PC-9 (cell line): ENCODE data around the gene FAM168A. TPM values are rescaled to one million over a fixed set of nuclear protein-coding genes. Genes with fewer than 3 reads are reported as not detected.

Source experiments
- BruUV-seq: library from RNA; stranded (reverse); fragments of 400-500 nt; replicated peaks from 2 replicates; lab custom pipeline; 2021; lab: Mats Ljungman, UMichigan
- CTCF ChIA-PET: fragments of 300-600 bp; sonication (Branson Sonifier 250); formaldehyde crosslinking; loops from one replicate; lab custom pipeline; 2022; ENCODE audit warnings: antibody characterized with exemption; lab: Charles Lee
- POLR2A ChIA-PET: fragments of 300-600 bp; sonication (Branson Sonifier 250); formaldehyde crosslinking; loops from one replicate; lab custom pipeline; 2022; ENCODE audit warnings: antibody characterized with exemption; ENCODE audit not compliant: unreplicated experiment; lab: Charles Lee
- DNase-seq, 2 experiments: peaks; one replicate each; pipeline versions ENCODE4 v3.0.0 to v3.0.0-alpha.2; 2015 to 2022; ENCODE audit warnings: mixed read lengths in 1 of 2
- H2AFZ ChIP-seq: fragments of 200-600 bp; sonication (generic); 2 replicates; pipeline ENCODE4 v1.8.1; 2017; ENCODE audit warnings: antibody characterized with exemption
- H3F3A ChIP-seq: fragments of 200-600 bp; sonication (generic); 2 replicates; pipeline ENCODE4 v1.8.1; 2017; ENCODE audit warnings: antibody characterized with exemption, mild to moderate bottlenecking, low read depth; ENCODE audit not compliant: insufficient read depth
- H3K27ac ChIP-seq: fragments of 200-600 bp; sonication (generic); 2 replicates; pipeline ENCODE4 v1.6.1; 2016; ENCODE audit warnings: mixed run types
- H3K27me3 ChIP-seq: fragments of 200-600 bp; sonication (generic); 2 replicates; pipeline ENCODE4 v1.6.1; 2016; ENCODE audit warnings: low read depth, mixed run types; ENCODE audit not compliant: insufficient read depth
- H3K36me3 ChIP-seq: fragments of 200-600 bp; sonication (generic); 2 replicates; pipeline ENCODE4 v1.6.1; 2016; ENCODE audit warnings: low read depth, mixed run types
- H3K4me1 ChIP-seq: fragments of 200-600 bp; sonication (generic); replicated peaks from 2 replicates; pipeline ENCODE4 v1.6.1; 2016; ENCODE audit warnings: mixed run types; ENCODE audit not compliant: insufficient read depth
- H3K4me2 ChIP-seq: fragments of 200-600 bp; sonication (generic); 2 replicates; pipeline ENCODE4 v1.6.1; 2017; ENCODE audit warnings: mixed run types
- H3K4me3 ChIP-seq: fragments of 200-600 bp; sonication (generic); 2 replicates; pipeline ENCODE4 v1.6.1; 2016; ENCODE audit warnings: mixed run types
- H3K79me2 ChIP-seq: fragments of 200-600 bp; sonication (generic); 2 replicates; pipeline ENCODE4 v1.6.1; 2017; ENCODE audit warnings: low read depth, mixed run types
- H3K9me2 ChIP-seq: fragments of 200-600 bp; sonication (generic); 2 replicates; pipeline ENCODE4 v1.8.1; 2017; ENCODE audit warnings: mild to moderate bottlenecking; ENCODE audit not compliant: insufficient read depth
- H3K9me3 ChIP-seq: fragments of 200-600 bp; sonication (generic); 2 replicates; pipeline ENCODE4 v1.8.1; 2016; ENCODE audit warnings: low read depth; ENCODE audit not compliant: insufficient read depth
- H4K20me1 ChIP-seq: fragments of 200-600 bp; sonication (generic); 2 replicates; pipeline ENCODE4 v1.8.1; 2017; ENCODE audit not compliant: insufficient read depth
- EZH2 ChIP-seq: fragments of 200-600 bp; sonication (generic); IDR thresholded peaks from 2 replicates; pipeline ENCODE4 v1.8.0; 2017; ENCODE audit warnings: antibody characterized with exemption, low read depth
- intact Hi-C: fragments of 100-400 bp; cut with micrococcal nuclease; formaldehyde crosslinking; loops from one replicate; pipeline ENCODE4 v1.10.0; 2022; ENCODE audit not compliant: unreplicated experiment
- total RNA-seq: library from RNA; stranded (reverse); gene quantifications from 2 replicates; pipeline ENCODE4 v1.2.3, GENCODE V29; 2021
- TF ChIP-seq, protein P1 (sequence below): fragments of 200-600 bp; sonication (generic); conservative IDR thresholded peaks from 2 replicates; pipeline ENCODE4 v1.6.1; 2017; ENCODE audit warnings: mixed run types, antibody characterized with exemption, mild to moderate bottlenecking, moderate library complexity

Gene FAM168A
- total RNA-seq, 1 experiment from 2014 or later: 51.2 TPM

DNA sequence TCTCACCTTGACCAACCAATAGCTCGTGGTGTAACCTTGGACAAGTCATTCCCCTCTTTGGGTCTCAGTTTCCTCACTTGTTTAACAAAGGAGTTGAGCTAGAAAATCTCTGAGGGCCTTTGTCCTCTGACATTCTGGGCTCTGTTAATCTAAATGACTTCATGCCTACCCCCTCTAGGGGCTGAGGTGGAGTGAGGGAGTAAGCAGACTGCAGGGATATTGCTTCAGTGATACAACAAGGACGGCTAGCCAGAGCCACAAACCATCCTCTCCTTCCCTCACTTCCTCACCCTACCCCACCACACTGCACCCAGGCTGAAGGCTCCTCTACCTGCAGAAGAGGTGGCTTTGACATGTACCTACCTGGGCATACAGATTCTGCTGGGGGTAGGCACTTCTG is 186.9 kb downstream of the FAM168A start:
- no peak overlapping the region for H3K4me3 ChIP-seq
- no peaks in the 10 kb centered on the region for H3F3A ChIP-seq
- H3K27ac ChIP-seq: no peak overlapping the region
- BruUV-seq: no TSS peak
- H2AFZ ChIP-seq: no peak overlapping the region
- no peaks in the 10 kb centered on the region for H4K20me1 ChIP-seq
- H3K79me2 ChIP-seq: no peaks in the 10 kb centered on the region
- no peak for TF ChIP-seq EZH2
- H3K4me2 ChIP-seq: no peak overlapping the region
- no peaks in the 10 kb centered on the region for H3K27me3 ChIP-seq
- ChIA-PET POLR2A (no interaction called here), CTCF (no interaction called here)
- intact Hi-C loops: no loop called here
- H3K4me1 ChIP-seq: no peaks in the 10 kb centered on the region
- H3K36me3 ChIP-seq: no peaks in the 10 kb centered on the region
- no peak for DNase-seq
- H3K9me2 ChIP-seq: no peaks in the 10 kb centered on the region
- no peaks in the 10 kb centered on the region for H3K9me3 ChIP-seq

DNA sequence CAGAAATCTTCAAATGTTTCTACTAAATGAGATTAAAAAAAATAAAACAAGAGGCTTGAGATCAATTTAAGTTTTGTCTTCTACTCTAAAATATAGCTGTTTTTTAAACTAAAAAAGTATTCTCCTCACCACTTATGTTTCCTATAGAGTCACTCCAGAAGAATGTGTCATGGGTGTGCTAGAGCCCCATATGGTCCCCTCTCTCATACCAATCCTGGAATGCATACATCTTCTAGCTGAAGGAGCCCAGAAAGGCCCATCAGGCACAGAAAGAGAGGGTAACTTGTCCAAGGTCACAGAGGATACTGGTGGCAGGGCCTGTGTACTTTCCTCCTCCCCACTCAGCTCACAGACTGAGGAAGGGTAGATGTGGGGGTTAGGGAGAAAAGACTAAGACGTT is 187.3 kb downstream of the FAM168A start:
- no peaks in the 10 kb centered on the region for H3K79me2 ChIP-seq
- POLR2A ChIA-PET: no interaction called here
- no peak overlapping the region for H3K27ac ChIP-seq
- TF ChIP-seq, protein P1, sequence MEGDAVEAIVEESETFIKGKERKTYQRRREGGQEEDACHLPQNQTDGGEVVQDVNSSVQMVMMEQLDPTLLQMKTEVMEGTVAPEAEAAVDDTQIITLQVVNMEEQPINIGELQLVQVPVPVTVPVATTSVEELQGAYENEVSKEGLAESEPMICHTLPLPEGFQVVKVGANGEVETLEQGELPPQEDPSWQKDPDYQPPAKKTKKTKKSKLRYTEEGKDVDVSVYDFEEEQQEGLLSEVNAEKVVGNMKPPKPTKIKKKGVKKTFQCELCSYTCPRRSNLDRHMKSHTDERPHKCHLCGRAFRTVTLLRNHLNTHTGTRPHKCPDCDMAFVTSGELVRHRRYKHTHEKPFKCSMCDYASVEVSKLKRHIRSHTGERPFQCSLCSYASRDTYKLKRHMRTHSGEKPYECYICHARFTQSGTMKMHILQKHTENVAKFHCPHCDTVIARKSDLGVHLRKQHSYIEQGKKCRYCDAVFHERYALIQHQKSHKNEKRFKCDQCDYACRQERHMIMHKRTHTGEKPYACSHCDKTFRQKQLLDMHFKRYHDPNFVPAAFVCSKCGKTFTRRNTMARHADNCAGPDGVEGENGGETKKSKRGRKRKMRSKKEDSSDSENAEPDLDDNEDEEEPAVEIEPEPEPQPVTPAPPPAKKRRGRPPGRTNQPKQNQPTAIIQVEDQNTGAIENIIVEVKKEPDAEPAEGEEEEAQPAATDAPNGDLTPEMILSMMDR: no peak
- TF ChIP-seq EZH2: no peak
- no peaks in the 10 kb centered on the region for H3K9me2 ChIP-seq
- H2AFZ ChIP-seq: no peak overlapping the region
- intact Hi-C loops: no loop called here
- H3K27me3 ChIP-seq: no peaks in the 10 kb centered on the region
- H3K4me2 ChIP-seq: no peak overlapping the region
- no peaks in the 10 kb centered on the region for H3F3A ChIP-seq
- H3K4me3 ChIP-seq: no peak overlapping the region
- H3K9me3 ChIP-seq: no peaks in the 10 kb centered on the region
- H3K36me3 ChIP-seq: no peaks in the 10 kb centered on the region
- H3K4me1 ChIP-seq: no peaks in the 10 kb centered on the region
- BruUV-seq: no TSS peak
- DNase-seq: no peak
- CTCF ChIA-PET: no interaction called here
- no peaks in the 10 kb centered on the region for H4K20me1 ChIP-seq

DNA sequence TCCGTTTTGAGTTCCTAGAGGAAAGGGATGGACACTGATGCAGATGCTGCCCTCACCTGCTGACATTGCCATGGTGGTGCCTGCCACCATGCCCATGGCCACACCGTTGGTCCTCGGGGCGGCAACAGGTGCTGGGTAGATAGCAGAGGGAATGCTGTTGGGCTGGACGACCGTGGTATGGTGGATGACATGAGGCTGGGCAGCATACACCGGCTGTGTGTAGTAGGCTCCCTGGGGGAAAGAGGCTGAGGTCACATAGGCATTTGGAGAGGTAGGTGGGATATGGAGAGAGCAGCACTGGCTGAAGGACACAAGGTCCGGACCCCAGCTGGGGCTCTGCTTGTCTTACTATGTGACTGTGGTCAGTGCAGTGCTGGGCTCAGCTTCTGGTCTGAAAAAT is 188.5 kb downstream of the FAM168A start:
- Histone ChIP-seq H2AFZ (no peak overlapping the region), H3K27me3 (no peaks in the 10 kb centered on the region), H3K4me2 (no peak overlapping the region), H3K79me2 (no peaks in the 10 kb centered on the region), H3K4me1 (no peaks in the 10 kb centered on the region), H3K4me3 (no peak overlapping the region), H3K9me3 (no peaks in the 10 kb centered on the region), H4K20me1 (no peaks in the 10 kb centered on the region), H3K27ac (no peak overlapping the region), H3F3A (no peaks in the 10 kb centered on the region), H3K36me3 (no peaks in the 10 kb centered on the region), H3K9me2 (no peaks in the 10 kb centered on the region)
- intact Hi-C loops: no loop called here
- ChIA-PET CTCF (no interaction called here), POLR2A (no interaction called here)
- no peak for DNase-seq
- no TSS peak for BruUV-seq
- TF ChIP-seq, protein P1: no peak
- no peak for TF ChIP-seq EZH2

DNA sequence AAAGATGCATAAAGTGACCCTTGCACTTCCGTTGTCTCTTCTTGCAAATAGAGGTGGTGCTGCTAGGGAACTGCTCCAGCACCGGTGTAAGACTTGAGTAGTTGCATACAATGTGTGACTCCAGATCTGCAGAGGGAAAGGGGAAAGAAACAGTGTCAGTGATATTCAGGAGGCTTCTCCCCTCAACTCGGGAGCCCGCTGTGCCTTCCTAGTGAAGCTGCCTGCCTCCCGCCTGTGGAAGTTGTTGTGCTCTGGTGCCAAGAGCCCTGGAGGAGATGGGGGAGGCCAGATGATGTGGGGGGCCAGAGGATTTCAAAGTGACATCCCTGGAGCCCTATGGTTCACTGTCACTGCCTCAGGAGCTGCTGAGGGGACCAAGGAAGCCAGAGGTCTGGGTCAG is 191.3 kb downstream of the FAM168A start:
- H3K79me2 ChIP-seq: no peaks in the 10 kb centered on the region
- no peaks in the 10 kb centered on the region for H3K36me3 ChIP-seq
- no peaks in the 10 kb centered on the region for H3K9me3 ChIP-seq
- DNase-seq: no peak
- ChIA-PET POLR2A (interaction anchor here (0.6 kb wide), 1 partner anchor 149 kb away, joined by 4 read pairs; no protein-coding TSS in a partner anchor), CTCF (interaction anchor here (0.6 kb wide), 2 partner anchors 8 to 66 kb away, joined by 3 to 4 read pairs; no protein-coding TSS in a partner anchor)
- H3F3A ChIP-seq: no peaks in the 10 kb centered on the region
- no peaks in the 10 kb centered on the region for H3K4me1 ChIP-seq
- H3K4me2 ChIP-seq: no peak overlapping the region
- H3K4me3 ChIP-seq: no peak overlapping the region
- no peak overlapping the region for H3K27ac ChIP-seq
- no peaks in the 10 kb centered on the region for H3K27me3 ChIP-seq
- H3K9me2 ChIP-seq: no peaks in the 10 kb centered on the region
- no TSS peak for BruUV-seq
- H2AFZ ChIP-seq: no peak overlapping the region
- intact Hi-C loops: no loop called here
- TF ChIP-seq, protein P1: no peak
- no peak for TF ChIP-seq EZH2
- H4K20me1 ChIP-seq: no peaks in the 10 kb centered on the region
